Body of pancreas (tissue), 4 donors: ENCODE data around the gene KRT222.

Experiments
- CTCF ChIP-seq, 7 experiments: fragments of 450-650 bp in 4 of 7; fragments of 200-600 bp in 3 of 7; sonication (generic) in 3 of 7; IDR thresholded peaks; one replicate each; pipeline ENCODE4 v1.5.1; 2016 to 2019; ENCODE audit warnings: antibody characterized with exemption in 7 of 7
- POLR2A ChIP-seq, 3 donors: fragments of 450-650 bp; IDR thresholded peaks; one replicate each; pipeline ENCODE4 v1.6.1; 2016; ENCODE audit warnings: antibody characterized with exemption in 3 of 3, mild to moderate bottlenecking in 2 of 3

- TF ChIP-seq POLR2A (IDR thresholded peaks at IDR 0.05), result no peak
- TF ChIP-seq CTCF (IDR thresholded peaks at IDR 0.05), result no peak
Observed at GRCh38 chr17:40618754-40619625, 46.0 kb downstream of the KRT222 start.
